Peyer's patch (tissue), 4 donors: ENCODE results near the gene CALML3.

Source experiments
- POLR2A ChIP-seq, 2 donors: fragments of 450-650 bp; IDR thresholded peaks; one replicate each; pipeline ENCODE4 v1.5.1; 2017; ENCODE audit warnings: antibody characterized with exemption in 2 of 2, mild to moderate bottlenecking in 2 of 2, moderate library complexity in 2 of 2
- TF ChIP-seq, protein P1 (sequence below), 6 experiments: fragments of 450-650 bp in 4 of 6; fragments of 200-600 bp in 2 of 6; sonication (generic) in 1 of 6; IDR thresholded peaks; one replicate each; pipeline ENCODE4 v1.5.1; 2017 to 2019; ENCODE audit warnings: antibody characterized with exemption in 6 of 6, mild to moderate bottlenecking in 3 of 6, moderate library complexity in 1 of 6

DNA sequence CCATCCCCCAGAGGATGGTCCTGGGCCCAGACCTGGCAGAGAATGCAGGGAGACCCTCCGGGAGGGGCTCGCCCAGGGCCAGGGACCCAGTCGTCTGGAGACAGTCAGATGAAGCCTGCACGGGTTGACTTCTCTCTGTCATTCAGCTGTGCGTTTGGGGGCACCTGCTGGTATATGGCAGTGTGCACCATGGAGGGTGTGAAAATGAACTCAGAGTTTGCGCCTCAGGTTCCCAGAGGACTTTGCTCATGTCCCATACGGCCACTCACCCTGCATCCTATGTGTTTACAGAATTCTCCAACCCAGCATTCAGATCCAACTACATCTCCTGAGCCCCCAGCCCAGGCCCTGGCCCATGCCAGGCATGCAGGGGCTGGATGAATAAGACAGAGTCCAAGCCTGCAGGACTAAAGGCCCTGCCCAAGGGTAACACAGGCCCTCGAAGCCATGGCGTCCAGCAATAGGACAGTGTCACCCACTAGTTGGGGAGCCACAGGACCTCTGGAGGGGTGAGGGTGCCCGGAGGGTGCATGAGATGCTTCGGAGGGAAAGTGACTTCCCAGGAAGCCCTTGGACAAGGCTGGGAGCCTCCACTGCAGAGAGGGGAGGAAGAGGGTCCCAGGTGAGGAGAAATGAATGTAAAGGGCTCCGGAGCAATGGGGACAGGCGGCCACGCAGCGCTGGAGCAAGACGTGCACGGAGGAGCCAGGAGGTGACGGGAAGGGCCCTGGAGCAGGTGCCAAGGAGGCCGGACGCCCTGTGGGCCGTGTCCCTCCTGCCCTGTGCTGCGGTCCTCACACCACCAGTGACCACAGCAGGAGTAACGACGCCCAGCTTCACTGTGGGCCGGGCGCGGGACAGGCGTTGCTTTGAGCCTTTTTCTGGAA, 36.3 kb downstream of the CALML3 start:
- TF ChIP-seq, protein P1, sequence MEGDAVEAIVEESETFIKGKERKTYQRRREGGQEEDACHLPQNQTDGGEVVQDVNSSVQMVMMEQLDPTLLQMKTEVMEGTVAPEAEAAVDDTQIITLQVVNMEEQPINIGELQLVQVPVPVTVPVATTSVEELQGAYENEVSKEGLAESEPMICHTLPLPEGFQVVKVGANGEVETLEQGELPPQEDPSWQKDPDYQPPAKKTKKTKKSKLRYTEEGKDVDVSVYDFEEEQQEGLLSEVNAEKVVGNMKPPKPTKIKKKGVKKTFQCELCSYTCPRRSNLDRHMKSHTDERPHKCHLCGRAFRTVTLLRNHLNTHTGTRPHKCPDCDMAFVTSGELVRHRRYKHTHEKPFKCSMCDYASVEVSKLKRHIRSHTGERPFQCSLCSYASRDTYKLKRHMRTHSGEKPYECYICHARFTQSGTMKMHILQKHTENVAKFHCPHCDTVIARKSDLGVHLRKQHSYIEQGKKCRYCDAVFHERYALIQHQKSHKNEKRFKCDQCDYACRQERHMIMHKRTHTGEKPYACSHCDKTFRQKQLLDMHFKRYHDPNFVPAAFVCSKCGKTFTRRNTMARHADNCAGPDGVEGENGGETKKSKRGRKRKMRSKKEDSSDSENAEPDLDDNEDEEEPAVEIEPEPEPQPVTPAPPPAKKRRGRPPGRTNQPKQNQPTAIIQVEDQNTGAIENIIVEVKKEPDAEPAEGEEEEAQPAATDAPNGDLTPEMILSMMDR (IDR thresholded peaks at IDR 0.05) = no peak
- TF ChIP-seq POLR2A (IDR thresholded peaks at IDR 0.05) = no peak
